ENCODE results near the gene RBM33. TPM values are rescaled to one million over a fixed set of nuclear protein-coding genes. Genes with fewer than 3 reads are reported as not detected.

RBM33 gene
- total and polyA plus RNA-seq, 2 of the 8 experiments (the other 6 are each of a cell fraction or from before 2014, with no cell fraction given) = 16.5 to 64.6 TPM

- Histone ChIP-seq H2BK120ac (replicated peaks; ENCODE audit: low read depth, low read length) (no peak overlapping the region), H4K8ac (ENCODE audit: extremely low read depth, insufficient read depth, low read length) (no peak overlapping the region), H4K20me1 (replicated peaks in 1 of 2; ENCODE audit: control insufficient read depth in 1 of 2, insufficient read depth in 2 of 2, low read length in 2 of 2) (peaks cover 6 to 7% of the 10 kb centered on the region in 2 experiments), H3K56ac (replicated peaks; ENCODE audit: insufficient read length, low read depth, low read length) (no peak overlapping the region), H2AFZ (ENCODE audit: low read length) (no peak overlapping the region), H2BK12ac (ENCODE audit: low read depth, low read length) (no peak overlapping the region), H3K9ac (replicated peaks in 1 of 4; ENCODE audit: extremely low read depth in 1 of 4, low read depth in 3 of 4, low read length in 3 of 4) (no peak overlapping the region), H2AK5ac (ENCODE audit: low read depth, low read length) (no peak overlapping the region), H3K14ac (ENCODE audit: insufficient read length) (no peak overlapping the region), H3K18ac (ENCODE audit: extremely low read depth, low read length) (no peak overlapping the region), H3K4ac (replicated peaks; ENCODE audit: insufficient read length, low read depth, low read length) (no peak overlapping the region), H3K9me3 (ENCODE audit: insufficient read depth in 2 of 2, low read depth in 1 of 2, low read length in 1 of 2) (no peaks in the 10 kb centered on the region), H4K5ac (ENCODE audit: insufficient read length, low read depth, low read length) (no peak overlapping the region), H2BK15ac (ENCODE audit: low read length) (no peak overlapping the region), H3K23ac (ENCODE audit: insufficient read length) (no peak overlapping the region), H3K79me1 (ENCODE audit: low read depth, low read length) (peaks cover 4% of the 10 kb centered on the region), H3K4me1 (replicated peaks in 1 of 4; ENCODE audit: control insufficient read depth in 3 of 4, insufficient read depth in 4 of 4, low read length in 3 of 4) (no peaks in the 10 kb centered on the region; a peak in 1 of 7 replicates), H3K23me2 (ENCODE audit: low read depth, low read length) (no peaks in the 10 kb centered on the region), H3K79me2 (ENCODE audit: control insufficient read depth in 1 of 2, insufficient read depth in 2 of 2, low read length in 2 of 2) (peaks cover 0 to 17% of the 10 kb centered on the region in 2 experiments; a peak in 2 of 4 replicates), H3K27me3 (replicated peaks in 1 of 4; ENCODE audit: control insufficient read depth in 3 of 4, extremely low read depth in 1 of 4, insufficient read depth in 3 of 4, low read length in 3 of 4) (peaks cover 0 to 1% (median 0%) of the 10 kb centered on the region in 4 experiments; a peak in 1 of 7 replicates), H2BK5ac (ENCODE audit: low read depth, low read length) (no peak overlapping the region), H2BK20ac (ENCODE audit: low read length) (no peak overlapping the region), H3K4me3 (ENCODE audit: extremely low read depth in 1 of 4, insufficient read depth in 2 of 4, low read depth in 3 of 4, low read length in 4 of 4) (no peak overlapping the region), H3K27ac (ENCODE audit: low read depth, low read length) (no peak overlapping the region), H3K36me3 (ENCODE audit: control insufficient read depth in 2 of 4, insufficient read depth in 4 of 4, low read length in 3 of 4) (peaks cover 5 to 48% (median 27%) of the 10 kb centered on the region in 4 experiments; a peak in 7 of 8 replicates), H4K91ac (replicated peaks; ENCODE audit: insufficient read length, low read length) (no peak overlapping the region), H3K4me2 (ENCODE audit: insufficient read depth in 1 of 2, low read depth in 2 of 2, low read length in 2 of 2) (no peak overlapping the region)
- TF ChIP-seq SIN3A (conservative IDR thresholded peaks at IDR 0.05 in 1 of 2, IDR thresholded peaks at IDR 0.05 in 1 of 2; ENCODE audit: low read depth in 1 of 2, low read length in 2 of 2) (no peak), POLR2AphosphoS5 (IDR thresholded peaks at IDR 0.05; ENCODE audit: low read depth, low read length) (0 out of 2 replicates have a peak, but pooled peaks have one; percentile 17), TAF1 (IDR thresholded peaks at IDR 0.05; ENCODE audit: low read depth, low read length) (no peak), NANOG (IDR thresholded peaks at IDR 0.05; ENCODE audit: insufficient read depth, low read depth, low read length, poor library complexity, severe bottlenecking) (no peak)
- FAIRE-seq (no peak), DNase-seq (ENCODE audit: low read depth in 1 of 2, low spot score in 2 of 2) (no peak)
- WGBS, 2 experiments (ENCODE audit: extremely low coverage in 1 of 2, insufficient coverage in 1 of 2, insufficient read length in 1 of 2, insufficient replicate concordance in 2 of 2, low coverage in 1 of 2, low lambda C conversion rate in 2 of 2, missing lambda C conversion rate in 1 of 2) = 93% methylated on average over 10 of the region's 10 CpGs; no CpG with 5 or more reads in 1 of the 2 experiments
- ChIA-PET CTCF (ENCODE audit: partially characterized antibody) (interaction anchor here (1.0 to 2.2 kb wide), 4 partner anchors 18 to 107 kb away, joined by 4 to 6 read pairs (median 5); no protein-coding TSS in a partner anchor), POLR2A (ENCODE audit: partially characterized antibody) (interaction anchor here (0.9 to 1.4 kb wide), 2 partner anchors 15 to 62 kb away, joined by 3 read pairs; partner anchors contain the start of gene RBM33)
Observed at GRCh38 chr7:155706376-155706775, 61.9 kb downstream of the RBM33 start.
